NCI-H774 (cell line): Measurements from ENCODE around the gene RIN1.
"Not testable (repeated sequence)": the region's sequence is repeated elsewhere in the genome, so short reads cannot be mapped to it uniquely, and the experiment has no call there.

Experiments
- DNase-seq: peaks from one replicate; lab custom pipeline; 2025; lab: John Stamatoyannopoulos, UW

Gene RIN1

GRCh38 chr11:66318600-66318970 lies 17.6 kb downstream of the RIN1 start:
- DNase-seq = no peak

GRCh38 chr11:66317723-66318599 lies 18.3 kb downstream of the RIN1 start:
- DNase-seq = no peak

- no peak for DNase-seq
Measured at GRCh38 chr11:66317322-66317722, 18.9 kb downstream of the RIN1 start.

GRCh38 chr11:66316849-66317251 lies 19.4 kb downstream of the RIN1 start, which contains the start of gene CD248:
CD248 (minus strand) TSS chr11:66317044; CDS start chr11:66317027, 17 bp downstream.
- no peak for DNase-seq

- peak; percentile 17 for DNase-seq
Measured at GRCh38 chr11:66315921-66316811, 20.1 kb downstream of the RIN1 start.

GRCh38 chr11:66315498-66315885 lies 20.7 kb downstream of the RIN1 start:
- no peak for DNase-seq

GRCh38 chr11:66314561-66315497 lies 21.4 kb downstream of the RIN1 start:
- no peak for DNase-seq

GRCh38 chr11:66314186-66314501 lies 22.1 kb downstream of the RIN1 start:
- DNase-seq = no peak

GRCh38 chr11:66313321-66314185 lies 22.7 kb downstream of the RIN1 start:
- DNase-seq = no peak

- peak; percentile 97 for DNase-seq
Measured at GRCh38 chr11:66312549-66313320, 23.5 kb downstream of the RIN1 start.

- peak; percentile 97 for DNase-seq
Measured at GRCh38 chr11:66311965-66312548, 24.2 kb downstream of the RIN1 start.

- DNase-seq = no peak
Measured at GRCh38 chr11:66311470-66311964, 24.7 kb downstream of the RIN1 start.

- DNase-seq = not testable (repeated sequence)
Measured at GRCh38 chr11:66310803-66311440, 25.3 kb downstream of the RIN1 start.

GRCh38 chr11:66310324-66310723 lies 25.9 kb downstream of the RIN1 start:
- no peak for DNase-seq

GRCh38 chr11:66309475-66309874 lies 26.8 kb downstream of the RIN1 start:
- DNase-seq = no peak

- no peak for DNase-seq
Measured at GRCh38 chr11:66302656-66303055, 33.6 kb downstream of the RIN1 start.

- no peak for DNase-seq
Measured at GRCh38 chr11:66299186-66299585, 37.0 kb downstream of the RIN1 start.

GRCh38 chr11:66297610-66298009 lies 38.6 kb downstream of the RIN1 start:
- DNase-seq = no peak
